AG04450 (cell line): ENCODE measurements around the gene MED27. TPM values are rescaled to one million over a fixed set of nuclear protein-coding genes. Genes with fewer than 3 reads are reported as not detected.

Experiments used
- CTCF ChIA-PET: fragments of 300-600, 350-600 bp; formaldehyde crosslinking; extraction: SDS; loops from one replicate; lab custom pipeline; 2022; ENCODE audit warnings: antibody characterized with exemption, inconsistent platforms; lab: Charles Lee
- POLR2A ChIA-PET: fragments of 350-600 bp; formaldehyde crosslinking; extraction: SDS; loops from one replicate; lab custom pipeline; 2021; ENCODE audit warnings: antibody characterized with exemption, inconsistent platforms; lab: Yijun Ruan, JAX
- DNase-seq: peaks from one replicate; pipeline ENCODE4 v3.0.0-alpha.2; 2011; ENCODE audit warnings: low read depth, low spot score
- H3K27ac ChIP-seq: one replicate; pipeline ENCODE4 v1.5.1; 2012; ENCODE audit warnings: low read depth, low read length, control low read depth
- H3K27me3 ChIP-seq: one replicate; pipeline ENCODE4 v1.6.0; 2012; ENCODE audit warnings: low read length; ENCODE audit not compliant: control insufficient read depth, insufficient read depth
- H3K4me3 ChIP-seq: 2 replicates; pipeline ENCODE4 v1.5.1; 2011; ENCODE audit warnings: mild to moderate bottlenecking, low read depth, low read length, control low read depth
- H3K9me3 ChIP-seq: 2 replicates; pipeline ENCODE4 v1.5.1; 2012; ENCODE audit warnings: low read length; ENCODE audit not compliant: control insufficient read depth, insufficient read depth
- polyA plus RNA-seq: library from polyadenylated mRNA; depleted of rRNA; stranded (reverse); fragments of >200 nt; gene quantifications from 2 replicates; pipeline ENCODE4 v1.2.3, GENCODE V29; 2011
- TF ChIP-seq, protein P1 (sequence below): IDR thresholded peaks from 2 replicates; pipeline ENCODE4 v1.5.1; 2011; ENCODE audit warnings: low read depth, low read length, control low read depth, inconsistent platforms

Gene MED27
- polyA plus RNA-seq, 1 experiment, result 36.6 TPM

DNA sequence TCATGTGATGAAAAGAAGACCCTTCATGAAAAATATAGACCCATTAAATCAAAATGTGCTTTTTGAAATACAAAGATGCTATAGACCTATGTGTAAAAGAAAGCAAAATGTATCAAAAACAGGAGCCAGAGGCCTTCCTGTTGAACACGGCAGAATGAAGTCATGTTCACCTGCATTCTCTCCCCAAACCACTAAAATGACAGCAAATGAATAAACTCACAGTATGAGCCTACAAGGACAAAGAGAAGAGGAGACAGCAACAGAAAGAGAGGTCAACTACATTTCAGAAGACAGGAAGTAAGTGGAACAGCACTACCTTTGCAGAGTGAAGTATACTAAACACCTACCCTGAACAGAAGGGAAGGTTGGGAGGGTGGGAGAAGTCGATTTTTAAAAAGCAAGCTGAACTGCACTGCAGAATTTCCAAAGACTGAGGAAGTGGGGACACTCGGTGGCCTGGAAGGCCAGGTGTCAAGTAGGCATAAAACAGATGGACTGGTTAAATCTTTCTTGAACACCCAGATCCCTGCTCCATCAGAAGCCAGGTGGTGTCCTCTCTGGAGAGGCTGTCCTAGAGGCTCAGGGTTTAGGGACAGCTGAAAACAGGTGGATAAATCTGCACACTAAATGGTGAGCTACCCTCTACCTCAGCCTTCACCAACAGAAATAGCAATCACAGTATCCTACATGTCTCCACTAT is 48.9 kb downstream of the MED27 start:
- DNase-seq, result no peak
- POLR2A ChIA-PET, result no interaction called here
- Histone ChIP-seq H3K4me3 (no peak overlapping the region), H3K27ac (no peak overlapping the region), H3K27me3 (no peaks in the 10 kb centered on the region), H3K9me3 (no peaks in the 10 kb centered on the region; the same call in 1 of the 2 replicates)
- CTCF ChIA-PET, result interaction anchor here (0.6 kb wide), 1 partner anchor 90 kb away, joined by 3 read pairs; no protein-coding TSS in a partner anchor
- TF ChIP-seq, protein P1, sequence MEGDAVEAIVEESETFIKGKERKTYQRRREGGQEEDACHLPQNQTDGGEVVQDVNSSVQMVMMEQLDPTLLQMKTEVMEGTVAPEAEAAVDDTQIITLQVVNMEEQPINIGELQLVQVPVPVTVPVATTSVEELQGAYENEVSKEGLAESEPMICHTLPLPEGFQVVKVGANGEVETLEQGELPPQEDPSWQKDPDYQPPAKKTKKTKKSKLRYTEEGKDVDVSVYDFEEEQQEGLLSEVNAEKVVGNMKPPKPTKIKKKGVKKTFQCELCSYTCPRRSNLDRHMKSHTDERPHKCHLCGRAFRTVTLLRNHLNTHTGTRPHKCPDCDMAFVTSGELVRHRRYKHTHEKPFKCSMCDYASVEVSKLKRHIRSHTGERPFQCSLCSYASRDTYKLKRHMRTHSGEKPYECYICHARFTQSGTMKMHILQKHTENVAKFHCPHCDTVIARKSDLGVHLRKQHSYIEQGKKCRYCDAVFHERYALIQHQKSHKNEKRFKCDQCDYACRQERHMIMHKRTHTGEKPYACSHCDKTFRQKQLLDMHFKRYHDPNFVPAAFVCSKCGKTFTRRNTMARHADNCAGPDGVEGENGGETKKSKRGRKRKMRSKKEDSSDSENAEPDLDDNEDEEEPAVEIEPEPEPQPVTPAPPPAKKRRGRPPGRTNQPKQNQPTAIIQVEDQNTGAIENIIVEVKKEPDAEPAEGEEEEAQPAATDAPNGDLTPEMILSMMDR, result no peak

- no peak overlapping the region for H3K4me3 ChIP-seq
- no peaks in the 10 kb centered on the region; the same call in 1 of the 2 replicates for H3K9me3 ChIP-seq
- ChIA-PET CTCF (interaction anchor here (0.9 kb wide), 1 partner anchor 208 kb away, joined by 4 read pairs; no protein-coding TSS in a partner anchor), POLR2A (interaction anchor here (0.6 kb wide), 1 partner anchor 48 kb away, joined by 5 read pairs; no protein-coding TSS in a partner anchor)
- no peaks in the 10 kb centered on the region for H3K27me3 ChIP-seq
- DNase-seq, result no peak
- TF ChIP-seq, protein P1, result no peak
- H3K27ac ChIP-seq, result no peak overlapping the region
Observed at GRCh38 chr9:132027752-132028663, 51.7 kb downstream of the MED27 start.

DNA sequence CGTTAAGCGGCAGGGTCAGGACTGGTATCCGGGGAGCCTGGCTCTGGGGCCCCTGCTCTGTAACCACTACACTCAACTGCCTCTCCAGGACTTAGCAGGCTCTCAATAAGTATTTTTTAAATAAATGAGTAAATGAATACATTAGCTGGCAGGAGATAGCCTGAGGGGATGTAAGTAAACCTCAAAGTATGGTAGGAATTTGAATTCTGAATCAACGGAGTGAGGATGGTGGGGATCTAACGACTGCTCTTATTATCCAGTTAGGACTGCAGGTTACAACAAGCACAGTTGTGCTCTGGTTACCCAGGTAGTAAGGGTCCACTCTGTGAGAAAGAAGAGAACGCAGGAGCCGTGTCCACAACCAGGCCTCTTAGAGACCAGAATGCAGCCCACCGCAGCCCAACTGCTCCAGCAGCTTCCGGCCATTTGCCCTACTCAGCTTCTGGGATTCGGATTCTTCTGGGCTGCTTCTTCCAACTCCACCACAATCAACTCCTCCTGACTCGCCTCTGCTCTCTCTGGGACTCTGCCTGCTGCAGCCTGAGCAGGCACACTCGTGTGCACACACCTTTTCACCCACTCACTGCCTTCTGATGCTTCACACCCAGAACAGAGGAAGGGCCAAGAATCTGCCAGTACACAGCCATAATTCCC is 52.6 kb downstream of the MED27 start:
- CTCF ChIA-PET, result no interaction called here
- H3K27ac ChIP-seq, result peak overlapping the region; percentile 55

GRCh38 chr9:132025766-132026165 is 53.9 kb downstream of the MED27 start:
- POLR2A ChIA-PET, result no interaction called here
- H3K9me3 ChIP-seq, result no peaks in the 10 kb centered on the region

More for the DNA sequence above, 52.6 kb downstream of the MED27 start:
- Histone ChIP-seq H3K4me3 (no peak overlapping the region), H3K27me3 (no peaks in the 10 kb centered on the region), H3K9me3 (no peaks in the 10 kb centered on the region; the same call in 1 of the 2 replicates)
- TF ChIP-seq, protein P1, result no peak
- POLR2A ChIA-PET, result interaction anchor here (0.6 kb wide), 1 partner anchor 49 kb away, joined by 5 read pairs; no protein-coding TSS in a partner anchor
- peak; percentile 39 for DNase-seq

More at GRCh38 chr9:132025766-132026165, 53.9 kb downstream of the MED27 start:
- CTCF ChIA-PET, result no interaction called here
- Histone ChIP-seq H3K27me3 (no peaks in the 10 kb centered on the region), H3K27ac (no peak overlapping the region), H3K4me3 (no peak overlapping the region)
- TF ChIP-seq, protein P1, result no peak
- DNase-seq, result no peak
